Kidney capillary endothelial cell (primary cell): ENCODE measurements around the gene POLR2H.

Experiments used
- DNase-seq: peaks from one replicate; pipeline ENCODE4 v3.0.0-alpha.2; 2018; ENCODE audit warnings: low spot score

Gene POLR2H

GRCh38 chr3:184361532-184361931, at the start of gene POLR2H, which contains the start of gene CLCN2:
Gene POLR2H (plus strand): TSS chr3:184361710. CDS start chr3:184363493, 1,783 bp downstream.
Gene CLCN2 (minus strand): TSS chr3:184361605. CDS start chr3:184361479, 126 bp downstream.
- DNase-seq, result peak; percentile 46

GRCh38 chr3:184314363-184314699, 47.2 kb upstream of the POLR2H start, which contains the start of gene EIF4G1:
Gene EIF4G1 (plus strand): TSS chr3:184314606. CDS start chr3:184315797, 1,191 bp downstream.
- peak; percentile 91 for DNase-seq

- no peak for DNase-seq
Measured at GRCh38 chr3:184314700-184315542, 46.6 kb upstream of the POLR2H start.

- DNase-seq, result no peak
Measured at GRCh38 chr3:184315543-184315867, 46.0 kb upstream of the POLR2H start.

GRCh38 chr3:184315871-184316661, 45.4 kb upstream of the POLR2H start:
- no peak for DNase-seq

DNA sequence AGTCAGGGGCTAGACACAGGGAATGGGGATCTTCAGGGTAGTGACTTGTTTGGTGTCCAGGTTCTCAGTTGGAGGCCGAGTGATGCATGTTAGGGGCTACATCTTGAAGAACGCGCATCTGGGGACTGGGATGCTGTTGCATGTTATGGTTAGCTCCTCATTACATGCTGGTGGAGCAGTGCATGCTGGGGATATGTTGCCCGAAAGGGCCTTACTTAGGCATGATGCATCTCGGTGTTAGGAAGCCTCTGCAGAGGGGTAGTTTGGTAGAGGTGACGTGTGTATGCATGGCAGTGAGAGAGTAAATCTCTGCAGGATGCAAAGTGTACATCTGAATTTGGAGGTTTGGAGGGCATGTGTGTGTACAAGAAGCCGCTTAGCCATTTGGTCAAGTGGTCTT, 44.7 kb upstream of the POLR2H start:
- no peak for DNase-seq

DNA sequence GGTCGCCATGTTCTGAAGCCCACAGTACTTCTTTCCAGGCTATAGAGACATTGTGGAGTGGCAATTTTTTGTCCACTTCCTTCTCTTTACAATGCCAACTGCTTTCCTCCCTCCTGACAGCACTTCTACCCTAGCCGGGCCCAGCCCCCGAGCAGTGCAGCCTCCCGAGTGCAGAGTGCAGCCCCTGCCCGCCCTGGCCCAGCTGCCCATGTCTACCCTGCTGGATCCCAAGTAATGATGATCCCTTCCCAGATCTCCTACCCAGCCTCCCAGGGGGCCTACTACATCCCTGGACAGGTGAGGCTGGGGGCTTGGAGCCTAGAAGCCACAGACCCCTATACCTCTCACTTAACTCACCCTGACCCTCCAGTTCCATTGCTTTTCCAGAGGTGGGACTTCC, 44.3 kb upstream of the POLR2H start:
- no peak for DNase-seq

GRCh38 chr3:184320104-184320445, 41.4 kb upstream of the POLR2H start:
- DNase-seq, result no peak

- no peak for DNase-seq
Measured at GRCh38 chr3:184321666-184322065, 39.8 kb upstream of the POLR2H start.

- DNase-seq, result no peak
Measured at GRCh38 chr3:184322731-184323487, 38.6 kb upstream of the POLR2H start.

- DNase-seq, result no peak
Measured at GRCh38 chr3:184323696-184324095, 37.8 kb upstream of the POLR2H start.

- DNase-seq, result no peak
Measured at GRCh38 chr3:184325269-184325668, 36.2 kb upstream of the POLR2H start.

DNA sequence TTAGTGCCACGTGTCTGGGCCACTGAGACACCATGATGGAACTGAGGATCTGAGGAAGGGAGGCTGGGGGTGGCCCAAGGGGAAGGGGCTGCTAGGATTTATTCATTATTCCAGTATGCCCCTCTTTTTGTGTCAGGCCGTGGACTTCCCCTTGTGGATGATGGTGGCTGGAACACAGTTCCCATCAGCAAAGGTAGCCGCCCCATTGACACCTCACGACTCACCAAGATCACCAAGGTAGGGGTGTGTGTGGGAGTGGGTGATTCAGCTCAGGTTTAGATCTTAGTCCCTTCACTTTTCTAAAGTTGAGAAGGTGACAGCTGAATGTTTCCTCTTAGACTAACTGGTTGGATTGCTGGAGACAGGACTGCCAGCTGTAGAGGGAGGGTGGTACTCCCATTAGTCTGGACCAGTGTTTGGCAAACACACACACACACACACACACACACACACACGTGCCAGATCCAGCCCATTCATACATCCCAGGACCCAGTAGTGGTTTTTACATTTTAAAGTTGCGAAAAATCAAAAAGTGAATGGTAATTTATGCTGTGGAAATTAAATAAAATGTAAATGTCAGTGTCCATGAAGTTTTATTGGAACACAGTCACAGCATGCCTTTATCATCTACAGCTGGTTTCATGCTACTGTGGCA, 35.7 kb upstream of the POLR2H start:
- DNase-seq, result no peak

- no peak for DNase-seq
Measured at GRCh38 chr3:184327171-184327570, 34.3 kb upstream of the POLR2H start.

DNA sequence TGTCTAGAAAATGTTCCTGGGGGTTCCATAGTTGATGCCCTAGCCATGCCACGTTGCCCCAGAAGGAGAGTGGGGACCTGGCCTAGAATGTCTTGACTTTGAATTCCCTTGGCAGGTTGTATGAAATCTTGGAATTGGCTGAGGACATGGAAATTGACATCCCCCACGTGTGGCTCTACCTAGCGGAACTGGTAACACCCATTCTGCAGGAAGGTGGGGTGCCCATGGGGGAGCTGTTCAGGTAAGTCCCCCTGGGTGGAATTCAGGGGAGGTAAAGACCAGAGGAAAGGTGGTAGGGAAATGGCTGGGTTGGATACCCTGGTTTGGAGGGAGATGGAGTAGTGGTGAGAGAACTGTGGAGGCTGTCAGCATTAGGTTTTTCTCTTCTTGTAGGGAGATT, 33.0 kb upstream of the POLR2H start:
- no peak for DNase-seq

DNA sequence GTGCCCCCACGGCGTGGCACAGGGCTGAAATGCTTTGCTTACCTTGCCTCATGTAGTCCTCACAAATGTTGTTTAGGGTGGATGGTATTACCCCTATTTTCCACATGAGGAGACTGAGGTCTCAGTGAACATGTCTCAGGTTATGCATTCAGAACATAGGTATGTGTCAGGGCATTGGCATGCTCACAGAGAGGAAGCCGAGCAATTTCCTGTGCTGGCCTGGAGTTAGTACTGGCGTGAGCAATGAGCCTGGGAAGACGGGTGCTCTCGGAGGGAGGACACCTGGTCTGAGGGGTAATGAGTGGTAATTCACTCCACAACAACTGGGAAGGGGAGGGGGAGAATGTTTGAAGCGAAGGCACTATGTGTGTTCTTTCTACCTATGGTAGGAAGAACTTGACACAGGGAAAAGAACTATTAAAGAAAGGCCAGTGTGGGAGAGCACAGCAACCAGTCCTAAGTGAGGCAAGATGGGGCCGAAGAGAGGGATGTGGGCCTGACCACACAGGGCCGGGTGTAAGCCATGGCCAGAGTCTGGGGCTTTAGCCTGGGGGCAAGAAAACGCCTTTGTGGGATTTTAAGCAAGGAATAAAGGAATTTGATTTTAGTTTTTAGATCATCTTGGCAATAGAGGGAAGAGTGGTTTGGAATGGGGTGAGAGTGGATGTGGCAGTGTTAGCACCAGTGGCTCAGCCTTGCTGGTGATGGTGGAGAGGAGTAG, 29.0 kb upstream of the POLR2H start:
- DNase-seq, result peak; percentile 95

- no peak for DNase-seq
Measured at GRCh38 chr3:184333190-184333589, 28.3 kb upstream of the POLR2H start.

DNA sequence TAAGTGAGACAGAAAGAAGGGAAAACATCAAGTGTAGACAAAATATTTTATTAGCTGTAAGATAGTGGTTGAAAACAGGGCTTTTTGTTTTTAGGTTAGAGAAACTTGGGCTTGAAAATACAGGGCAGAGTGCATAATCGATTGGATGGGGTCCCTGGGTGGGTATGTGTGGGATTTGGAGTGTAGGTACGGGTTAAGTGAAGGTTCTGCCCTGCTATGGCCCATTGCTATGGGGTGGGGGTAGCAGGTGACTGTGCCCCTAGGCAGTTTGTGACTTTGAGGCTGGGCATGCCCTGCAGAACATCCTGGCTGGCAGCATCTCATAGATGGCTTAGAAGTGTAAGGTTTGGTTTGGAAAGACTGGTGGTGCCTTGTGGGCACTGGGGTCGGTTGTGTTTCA, 27.8 kb upstream of the POLR2H start:
- DNase-seq, result no peak

DNA sequence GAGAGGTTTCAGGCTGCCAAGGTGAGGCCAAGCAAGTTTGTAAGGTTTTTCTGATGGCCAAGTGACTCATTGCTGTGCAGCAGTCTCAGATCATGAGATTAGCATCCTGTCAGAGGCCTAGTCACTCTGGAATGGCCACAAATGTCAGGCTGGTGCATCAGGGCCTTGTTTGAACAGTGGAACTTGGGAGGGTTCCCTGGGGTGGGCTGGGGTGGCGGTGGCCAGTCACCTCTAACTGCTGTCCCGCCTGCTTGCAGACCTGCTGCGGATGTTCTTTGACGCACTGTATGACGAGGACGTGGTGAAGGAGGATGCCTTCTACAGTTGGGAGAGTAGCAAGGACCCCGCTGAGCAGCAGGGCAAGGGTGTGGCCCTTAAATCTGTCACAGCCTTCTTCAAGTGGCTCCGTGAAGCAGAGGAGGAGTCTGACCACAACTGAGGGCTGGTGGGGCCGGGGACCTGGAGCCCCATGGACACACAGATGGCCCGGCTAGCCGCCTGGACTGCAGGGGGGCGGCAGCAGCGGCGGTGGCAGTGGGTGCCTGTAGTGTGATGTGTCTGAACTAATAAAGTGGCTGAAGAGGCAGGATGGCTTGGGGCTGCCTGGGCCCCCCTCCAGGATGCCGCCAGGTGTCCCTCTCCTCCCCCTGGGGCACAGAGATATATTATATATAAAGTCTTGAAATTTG, 26.9 kb upstream of the POLR2H start:
- peak; percentile 93 for DNase-seq

DNA sequence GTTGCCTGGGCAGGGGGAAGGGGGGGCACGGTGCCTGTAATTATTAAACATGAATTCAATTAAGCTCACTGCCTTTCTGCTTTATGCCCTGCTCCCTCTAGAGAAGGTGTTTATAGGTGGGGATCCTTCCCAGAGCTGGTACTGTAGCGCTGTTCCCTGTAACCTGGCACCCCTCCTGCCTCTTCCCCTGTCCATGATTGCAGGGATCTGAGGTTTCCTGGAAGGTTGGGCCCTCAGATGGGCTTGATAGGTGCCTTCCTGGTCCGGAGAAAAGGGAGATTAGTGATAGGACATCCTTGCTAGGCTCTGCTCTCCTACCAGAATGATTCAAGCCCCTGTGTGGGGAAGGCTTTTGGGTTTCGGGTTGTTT, 26.2 kb upstream of the POLR2H start:
- DNase-seq, result no peak
